HTR-8/SVneo (cell line): Measurements from ENCODE around the gene FAM210A.

Experiments used
- DNase-seq: peaks from one replicate; pipeline ENCODE4 v3.0.0; 2011; ENCODE audit warnings: low spot score, mixed read lengths; ENCODE audit not compliant: insufficient read length
- FAIRE-seq: peaks from 2 replicates; lab custom pipeline; 2011; peaks lifted over from hg19 to GRCh38; lab: Jason Lieb, UNC

The FAM210A gene

DNA sequence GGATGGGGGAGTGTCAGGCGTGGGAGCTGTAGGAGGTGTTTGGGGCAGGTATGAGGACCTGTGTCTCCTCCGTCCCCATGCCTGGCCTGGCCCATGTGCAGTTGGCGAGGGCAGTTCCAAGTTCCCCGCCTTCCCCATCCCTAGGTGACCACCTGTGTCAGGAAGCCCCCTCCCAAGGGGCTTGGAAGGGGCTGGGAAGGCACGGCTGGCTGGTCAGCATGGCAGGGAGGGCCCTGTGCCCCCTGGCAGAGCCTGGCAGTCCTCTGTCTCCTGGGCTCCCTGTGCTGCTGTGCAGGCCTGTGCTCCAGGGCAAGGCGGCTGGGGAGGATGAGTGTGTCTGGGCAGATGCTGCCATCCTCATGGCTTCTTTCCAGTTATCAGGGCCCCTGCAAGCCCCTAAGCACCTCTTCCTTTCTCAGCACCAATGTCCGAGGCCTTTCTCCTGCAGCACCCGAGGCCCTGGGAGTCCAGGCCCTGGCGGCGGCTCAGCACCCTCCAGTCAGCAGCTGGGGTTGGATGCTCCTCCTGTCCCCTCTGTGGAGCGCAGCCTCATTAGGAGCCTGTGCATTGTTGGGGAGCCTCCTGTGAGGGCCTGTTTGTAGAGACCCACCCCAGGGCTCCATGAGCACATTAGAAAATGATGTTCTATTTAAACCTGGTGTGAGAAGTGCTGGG, 101.7 kb downstream of the FAM210A start:
- no peak for DNase-seq

DNA sequence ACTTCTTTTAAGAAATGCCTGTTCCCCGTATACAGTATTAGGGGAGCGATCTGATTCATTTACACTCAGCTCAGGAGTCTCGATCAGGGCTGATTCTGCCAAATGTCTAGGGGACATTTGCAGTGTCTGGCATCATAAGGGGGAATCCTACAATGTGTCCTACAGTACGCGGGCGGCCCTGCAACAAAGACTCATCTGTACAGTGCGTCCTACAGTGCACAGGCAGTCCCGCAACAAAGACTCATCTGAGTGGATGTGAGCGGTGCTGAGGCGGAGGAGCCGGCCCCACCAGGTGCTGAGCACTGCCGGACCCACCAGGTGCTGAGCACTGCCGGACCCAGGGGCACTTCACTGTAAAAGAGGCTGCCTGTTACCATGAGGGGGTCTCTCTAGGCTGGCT, 102.5 kb downstream of the FAM210A start:
- FAIRE-seq (no peak), DNase-seq (no peak)

More for the DNA sequence above, 101.7 kb downstream of the FAM210A start:
- FAIRE-seq, result no peak

GRCh38 chr18:13623348-13623747, 103.0 kb downstream of the FAM210A start:
- DNase-seq, result no peak
- no peak for FAIRE-seq

DNA sequence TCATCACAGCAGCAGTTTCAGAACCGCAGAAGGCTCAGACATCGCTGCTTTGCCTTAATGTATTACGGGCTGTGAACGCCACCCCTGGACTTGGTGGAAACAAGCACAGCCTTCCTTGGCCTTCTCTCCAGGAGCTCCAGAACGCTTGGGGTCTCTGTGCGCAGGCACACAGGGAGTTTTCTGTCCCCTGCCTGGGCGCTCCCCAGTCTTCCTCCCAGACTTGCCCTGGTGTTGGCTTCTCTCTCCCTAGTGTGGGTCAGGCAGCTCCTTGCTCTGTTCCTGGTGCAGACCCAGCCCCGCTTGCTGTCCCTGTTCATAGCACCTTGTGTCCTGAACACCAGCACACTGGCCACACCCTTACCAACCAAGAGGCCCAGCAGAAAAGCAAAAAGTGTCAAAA, 103.6 kb downstream of the FAM210A start:
- DNase-seq (no peak), FAIRE-seq (no peak)

DNA sequence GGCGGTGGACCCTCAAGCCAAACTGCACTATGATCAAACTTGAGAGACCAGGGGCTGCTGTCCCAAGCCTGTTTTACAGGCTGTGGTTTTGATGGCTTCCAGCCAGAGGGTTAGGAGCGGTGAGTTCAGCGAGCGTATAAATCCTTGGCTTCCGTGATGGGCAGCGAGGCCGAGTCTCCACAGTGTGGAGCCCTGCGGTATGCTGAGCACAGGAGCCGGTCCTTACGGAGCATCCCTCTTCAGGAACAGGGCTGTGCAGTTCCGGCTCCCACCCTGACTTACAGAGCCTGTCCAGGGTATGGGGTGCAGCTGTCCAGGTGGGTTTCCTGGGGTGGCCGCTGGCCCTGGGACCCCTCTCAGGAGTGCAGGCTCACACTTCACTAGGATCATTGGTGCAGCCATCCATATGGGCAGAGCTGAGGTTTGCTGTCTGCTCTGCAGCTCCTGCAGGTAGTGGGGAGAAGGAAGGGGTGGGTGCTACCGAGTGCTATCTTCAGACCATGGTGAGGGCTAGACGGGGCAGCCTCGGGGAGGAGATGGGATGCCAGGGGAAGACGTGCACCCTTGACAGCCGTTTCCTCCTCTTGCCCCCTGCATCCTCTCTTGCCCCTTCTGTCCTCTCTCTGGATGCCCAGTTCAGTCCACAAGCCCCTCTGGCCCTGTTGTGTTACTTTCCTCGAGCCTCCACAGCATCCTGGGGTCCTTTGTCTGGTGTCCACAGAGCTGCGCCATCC, 104.3 kb downstream of the FAM210A start:
- DNase-seq, result no peak
- no peak for FAIRE-seq

DNA sequence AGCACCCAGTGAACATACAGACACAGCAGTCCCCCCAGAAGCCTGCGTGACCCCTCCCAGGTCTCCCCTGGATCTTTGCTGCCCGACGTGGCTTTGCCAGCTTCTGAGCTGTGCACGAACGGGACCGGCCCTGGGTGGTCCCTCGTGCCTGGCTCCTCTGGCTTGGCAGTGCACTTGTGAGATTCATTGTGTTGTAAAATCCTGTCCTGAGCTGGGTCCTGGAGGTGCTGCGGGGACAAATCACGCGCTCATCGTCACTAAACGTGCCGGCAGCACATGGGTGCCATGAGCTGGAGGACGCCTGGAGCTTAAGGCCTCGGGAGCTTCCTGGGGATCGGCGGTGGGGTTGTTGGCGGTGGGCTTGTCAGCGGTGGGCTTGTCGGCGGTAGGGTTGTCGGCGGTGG, 104.9 kb downstream of the FAM210A start:
- DNase-seq (no peak), FAIRE-seq (no peak)

DNA sequence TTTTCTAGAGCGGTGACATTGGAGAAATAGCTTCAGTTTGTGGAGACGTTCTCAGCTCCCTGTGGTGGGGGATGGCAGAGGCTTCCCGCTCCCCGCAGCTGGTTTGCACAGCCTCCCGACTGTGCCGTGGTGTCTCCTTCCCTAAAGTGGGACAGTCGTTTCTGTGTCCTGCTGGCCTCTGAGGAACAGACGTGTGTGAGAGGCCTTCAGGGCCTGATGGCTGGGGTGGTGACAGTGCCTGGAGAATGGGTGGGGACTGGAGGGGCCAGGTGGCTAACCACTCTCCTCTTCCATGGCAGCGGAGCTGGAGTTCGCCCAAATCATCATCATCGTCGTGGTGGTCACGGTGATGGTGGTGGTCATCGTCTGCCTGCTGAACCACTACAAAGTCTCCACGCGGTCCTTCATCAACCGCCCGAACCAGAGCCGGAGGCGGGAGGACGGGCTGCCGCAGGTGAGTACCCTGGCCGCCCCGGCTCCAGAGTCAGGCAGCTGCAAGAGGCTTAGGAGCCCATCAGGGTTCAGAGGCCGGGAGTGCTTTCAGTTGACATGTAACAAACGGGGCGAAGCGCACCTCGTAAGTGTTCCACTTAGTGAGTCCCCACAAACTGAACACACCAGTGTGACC, 105.4 kb downstream of the FAM210A start:
- DNase-seq (no peak), FAIRE-seq (no peak)

- FAIRE-seq (no peak), DNase-seq (no peak)
These were observed 106.1 kb downstream of the FAM210A start for GRCh38 chr18:13620206-13620672.

DNA sequence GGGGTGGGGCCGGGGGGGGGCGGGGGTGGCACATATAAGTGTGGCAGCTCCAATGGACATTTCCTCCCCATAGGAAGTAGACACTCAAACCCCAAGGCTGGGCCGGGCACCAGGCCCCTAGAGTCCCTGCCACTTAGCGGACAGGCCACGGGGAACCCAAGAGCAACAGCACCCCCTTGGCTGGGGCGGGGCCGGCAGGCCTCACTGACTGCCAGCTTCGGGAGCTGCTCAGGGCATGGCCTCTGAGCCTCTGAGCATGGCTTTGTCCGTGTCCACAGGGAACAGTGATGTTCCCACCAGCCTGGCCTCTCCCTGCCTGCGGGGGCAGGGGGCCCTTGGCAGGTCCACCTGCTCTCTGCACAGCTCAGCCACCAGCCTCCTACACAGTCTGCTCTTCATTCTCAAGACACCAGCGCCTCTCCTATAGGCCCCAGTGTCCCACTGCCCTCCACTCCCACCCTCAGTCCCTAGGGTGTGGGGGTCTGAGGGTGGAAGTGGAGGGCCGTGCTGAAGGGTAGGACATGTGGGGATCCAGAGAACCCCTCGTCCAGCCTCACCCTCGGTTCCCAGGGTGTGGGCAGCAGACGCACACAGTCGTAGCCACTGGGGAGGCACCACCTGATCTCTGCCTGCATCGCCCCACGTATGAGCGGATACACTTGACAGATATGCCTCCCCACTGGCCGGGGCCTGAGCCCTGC, 106.7 kb downstream of the FAM210A start:
- DNase-seq, result no peak
- no peak for FAIRE-seq

DNA sequence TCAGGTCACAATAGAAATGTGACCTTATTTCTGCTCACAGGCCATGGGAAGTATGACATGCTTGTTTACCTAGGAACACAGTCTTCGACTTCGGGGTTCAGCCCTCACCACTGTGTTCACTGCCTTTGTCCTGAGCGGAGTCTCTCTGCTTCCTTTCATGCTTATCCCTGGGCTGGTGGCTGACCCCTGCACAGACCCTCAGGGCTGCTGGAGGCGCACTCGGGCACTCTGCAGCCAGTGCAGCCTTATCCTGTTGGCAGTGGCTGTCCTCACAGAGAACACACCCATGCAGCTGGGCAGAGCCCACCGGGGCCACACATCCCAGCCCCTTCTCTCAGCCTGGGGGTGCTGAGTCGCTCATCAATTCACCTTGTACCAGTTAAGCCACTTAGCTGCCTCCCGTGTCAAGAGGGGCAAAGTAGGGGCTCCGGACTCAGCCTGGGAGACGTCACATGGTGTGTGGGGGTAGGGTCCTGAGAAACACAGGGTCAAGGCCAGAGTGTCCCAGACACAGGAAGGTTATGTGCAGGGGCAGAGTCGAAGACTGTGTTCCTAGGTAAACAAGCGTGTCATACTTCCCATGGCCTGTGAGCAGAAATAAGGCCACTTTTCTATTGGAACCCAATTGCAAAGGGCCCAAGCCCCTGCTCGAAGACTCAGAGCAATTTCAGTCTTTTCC, 107.5 kb downstream of the FAM210A start:
- FAIRE-seq (no peak), DNase-seq (no peak)

- DNase-seq, result no peak
- no peak for FAIRE-seq
These were observed 108.4 kb downstream of the FAM210A start for GRCh38 chr18:13617826-13618515.

- FAIRE-seq, result no peak
- DNase-seq, result no peak
These were observed 109.8 kb downstream of the FAM210A start for GRCh38 chr18:13616525-13617035.

DNA sequence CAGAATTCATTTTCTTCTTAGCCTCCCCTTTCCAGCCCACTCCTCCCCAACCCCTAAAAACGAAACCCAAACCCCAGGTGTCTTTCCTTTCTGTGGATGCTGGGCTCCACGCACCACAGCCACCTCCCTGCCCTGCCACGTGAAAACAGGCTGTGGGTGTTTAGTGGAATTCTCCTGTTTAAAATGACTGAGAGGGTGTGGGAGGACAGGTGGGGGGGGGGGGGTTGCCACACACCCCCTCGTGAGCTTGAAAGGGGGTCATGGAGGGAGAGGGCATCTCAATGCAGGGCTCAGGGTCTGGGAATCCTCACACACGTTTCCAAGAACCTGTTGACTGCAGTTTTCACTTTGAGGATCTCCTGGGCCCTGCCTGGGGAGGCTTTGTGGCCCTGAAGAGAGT, 110.3 kb downstream of the FAM210A start:
- DNase-seq, result no peak
- no peak for FAIRE-seq

DNA sequence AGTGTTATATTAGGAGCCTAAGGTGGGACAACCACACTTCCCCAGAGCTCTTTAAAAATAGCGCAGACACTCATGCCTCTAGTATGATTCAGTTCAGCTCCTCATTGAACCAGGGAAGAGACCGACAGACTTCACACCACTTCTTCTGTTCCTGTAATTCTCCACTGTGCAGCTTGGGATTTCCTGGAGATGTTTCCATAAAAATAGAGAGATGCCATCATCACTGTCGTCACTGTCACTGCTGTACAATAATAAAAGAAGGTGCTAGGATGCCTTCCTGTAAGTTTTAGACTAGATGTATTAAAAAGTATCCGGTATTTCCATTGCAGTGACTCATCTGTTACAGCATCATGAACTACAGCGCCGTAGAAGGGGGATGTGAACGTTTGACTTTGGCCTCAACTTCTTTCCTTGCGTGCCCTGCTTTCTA, 110.9 kb downstream of the FAM210A start:
- DNase-seq (no peak), FAIRE-seq (no peak)

- no peak for FAIRE-seq
- DNase-seq, result no peak
These were observed 111.6 kb downstream of the FAM210A start for GRCh38 chr18:13614641-13615288.

- FAIRE-seq (no peak), DNase-seq (no peak)
These were observed 112.5 kb downstream of the FAM210A start for GRCh38 chr18:13613591-13614501.
